HG03108 (cell line): ENCODE data around the gene CSF1R.

Experiments
- ATAC-seq: cut with Tn5 transposase; IDR thresholded peaks from one replicate; pipeline ENCODE4 v1.9.1; 2021; ENCODE audit warnings: moderate library complexity; ENCODE audit not compliant: unreplicated experiment

CSF1R gene

GRCh38 chr5:150085950-150086715 lies at the start of gene CSF1R:
Gene CSF1R, minus strand, starts transcription at chr5:150086554. Its CDS starts 127 bp downstream, at chr5:150086427.
- no peak for ATAC-seq

- ATAC-seq, result no peak
Measured at GRCh38 chr5:150135557-150136304, 49.4 kb upstream of the CSF1R start.

GRCh38 chr5:150134198-150134588 lies 47.8 kb upstream of the CSF1R start:
- ATAC-seq, result no peak

- ATAC-seq, result no peak
Measured at GRCh38 chr5:150133581-150134197, 47.3 kb upstream of the CSF1R start.

- ATAC-seq, result no peak
Measured at GRCh38 chr5:150132740-150133139, 46.4 kb upstream of the CSF1R start.

GRCh38 chr5:150131978-150132694 lies 45.8 kb upstream of the CSF1R start:
- no peak for ATAC-seq

- ATAC-seq, result no peak
Measured at GRCh38 chr5:150131461-150131860, 45.1 kb upstream of the CSF1R start.

GRCh38 chr5:150130493-150130922 lies 44.2 kb upstream of the CSF1R start:
- ATAC-seq, result no peak

GRCh38 chr5:150129813-150130492 lies 43.6 kb upstream of the CSF1R start:
- ATAC-seq, result no peak

- no peak for ATAC-seq
Measured at GRCh38 chr5:150129454-150129812, 43.1 kb upstream of the CSF1R start.

- ATAC-seq, result no peak
Measured at GRCh38 chr5:150126921-150127265, 40.5 kb upstream of the CSF1R start.

- no peak for ATAC-seq
Measured at GRCh38 chr5:150126199-150126920, 40.0 kb upstream of the CSF1R start.

- ATAC-seq, result no peak
Measured at GRCh38 chr5:150125334-150125733, 39.0 kb upstream of the CSF1R start.

- ATAC-seq, result no peak
Measured at GRCh38 chr5:150124596-150124995, 38.2 kb upstream of the CSF1R start.

- no peak for ATAC-seq
Measured at GRCh38 chr5:150124111-150124557, 37.8 kb upstream of the CSF1R start.

GRCh38 chr5:150123542-150123941 lies 37.2 kb upstream of the CSF1R start:
- ATAC-seq, result no peak

- no peak for ATAC-seq
Measured at GRCh38 chr5:150122536-150123481, 36.5 kb upstream of the CSF1R start.

GRCh38 chr5:150122158-150122510 lies 35.8 kb upstream of the CSF1R start:
- ATAC-seq, result no peak
